Omental fat pad (tissue), 4 donors: ENCODE measurements around the gene DUOXA1. TPM values are rescaled to one million over a fixed set of nuclear protein-coding genes. Genes with fewer than 3 reads are reported as not detected.
"Not testable (repeated sequence)": the region's sequence is repeated elsewhere in the genome, so short reads cannot be mapped to it uniquely, and the experiment has no call there.

Experiments
- ATAC-seq: fragments of 150-250 bp; one replicate; pipeline ENCODE4 v1.9.1; 2016; ENCODE audit warnings: mild to moderate bottlenecking, moderate library complexity; ENCODE audit not compliant: low FRiP score
- DNase-seq: peaks from one replicate; pipeline ENCODE4 v3.0.0-alpha.2; 2019; ENCODE audit warnings: low spot score
- CTCF ChIP-seq, 3 donors: fragments of 450-650 bp; IDR thresholded peaks; one replicate each; pipeline ENCODE4 v1.5.1; 2016 to 2017; ENCODE audit warnings: antibody characterized with exemption in 3 of 3, mild to moderate bottlenecking in 3 of 3, moderate library complexity in 2 of 3
- total RNA-seq, 4 donors: library from RNA; depleted of rRNA; stranded (reverse); fragments of >200 nt; gene quantifications; one replicate each; pipeline ENCODE4 v1.1.0, GENCODE V29; 2016

The DUOXA1 gene
- total RNA-seq, 4 donors from 2014 or later: 0.95 to 1.9 (median 1.4) TPM

GRCh38 chr15:45106002-45106790 lies 23.5 kb downstream of the DUOXA1 start:
- no peak for DNase-seq

GRCh38 chr15:45105586-45105985 lies 24.1 kb downstream of the DUOXA1 start:
- DNase-seq (no peak), ATAC-seq (no peak)
- TF ChIP-seq CTCF (IDR thresholded peaks at IDR 0.05): no peak

More at GRCh38 chr15:45106002-45106790, 23.5 kb downstream of the DUOXA1 start:
- ATAC-seq: no peak
- no peak for TF ChIP-seq CTCF (IDR thresholded peaks at IDR 0.05)

- not testable (repeated sequence) for DNase-seq
Observed at GRCh38 chr15:45104170-45104569, 25.5 kb downstream of the DUOXA1 start.

DNA sequence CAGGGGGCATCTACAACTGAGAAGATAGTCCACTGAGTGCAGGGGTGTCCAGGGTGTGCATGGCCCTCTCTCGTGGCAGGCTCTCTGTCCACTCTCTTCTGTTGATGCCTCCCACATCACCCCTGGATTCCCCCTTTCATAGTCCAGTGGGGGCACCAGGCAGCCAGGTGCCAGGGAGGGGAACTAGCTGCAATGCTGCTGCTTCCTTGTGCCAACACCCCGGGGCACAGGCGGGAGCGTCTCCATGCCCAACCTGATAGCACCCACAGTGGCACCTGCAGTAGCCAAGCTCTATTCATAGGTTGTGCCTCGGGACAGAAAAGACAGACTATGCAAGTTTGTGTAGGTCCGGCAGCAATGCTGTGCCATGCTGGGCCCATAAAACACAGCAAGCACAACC lies 27.5 kb downstream of the DUOXA1 start:
- DNase-seq (no peak), ATAC-seq (no peak)
- TF ChIP-seq CTCF (IDR thresholded peaks at IDR 0.05): no peak

More at GRCh38 chr15:45104170-45104569, 25.5 kb downstream of the DUOXA1 start:
- not testable (repeated sequence) for ATAC-seq

DNA sequence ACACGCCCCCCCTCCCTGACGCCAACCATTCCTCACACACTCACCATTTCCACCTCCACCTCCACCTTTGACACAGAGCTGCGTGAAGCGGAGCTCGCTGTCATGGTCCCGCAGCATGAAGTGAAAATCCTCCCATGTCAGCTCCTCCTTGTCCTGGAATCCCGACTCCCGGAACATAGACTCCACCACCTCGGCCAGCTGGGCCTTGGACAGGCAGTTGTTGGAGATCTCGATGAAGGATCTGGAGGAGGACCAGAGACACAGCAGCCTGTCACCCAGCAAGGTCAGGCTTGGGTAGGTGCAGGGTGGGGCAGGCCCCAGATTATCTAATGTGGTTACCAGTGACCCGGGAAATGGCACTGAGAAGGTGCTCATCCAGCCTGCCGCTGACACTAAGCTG lies 27.9 kb downstream of the DUOXA1 start:
- ATAC-seq (no peak), DNase-seq (no peak)
- TF ChIP-seq CTCF (IDR thresholded peaks at IDR 0.05): no peak

- ATAC-seq (no peak), DNase-seq (no peak)
- no peak for TF ChIP-seq CTCF (IDR thresholded peaks at IDR 0.05)
Observed at GRCh38 chr15:45100884-45101625, 28.6 kb downstream of the DUOXA1 start.

DNA sequence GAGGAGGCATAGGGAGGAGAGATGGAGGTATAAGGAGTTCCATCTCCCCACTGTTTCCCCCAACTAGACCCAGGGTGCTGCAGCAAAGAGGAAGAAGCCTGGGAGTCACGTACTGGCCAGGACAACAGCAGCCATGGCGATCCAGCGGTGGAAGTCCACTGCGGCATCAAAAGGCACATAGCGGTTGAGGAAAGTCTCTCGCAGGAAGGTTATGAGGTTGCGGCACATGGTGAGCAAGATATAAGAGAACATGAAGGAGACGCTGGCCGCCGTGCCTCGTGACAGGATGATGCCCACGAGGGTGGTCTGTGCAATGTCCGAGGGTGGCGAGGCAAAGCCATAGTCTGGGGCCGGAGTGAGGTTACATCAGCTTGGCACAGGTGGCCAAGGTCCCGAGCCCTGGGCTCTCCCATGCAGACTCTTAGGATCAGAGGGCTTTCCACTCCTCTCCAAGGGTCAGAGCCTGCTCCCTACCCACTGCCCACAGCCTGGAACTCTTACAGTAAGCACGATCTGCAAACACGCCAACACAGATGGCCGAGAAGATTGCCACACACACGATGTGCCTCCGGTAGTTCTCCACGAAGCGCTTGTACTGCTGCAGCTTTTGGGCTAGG lies 30.0 kb downstream of the DUOXA1 start:
- DNase-seq (no peak), ATAC-seq (no peak)

More for the DNA sequence above, 30.0 kb downstream of the DUOXA1 start:
- no peak for TF ChIP-seq CTCF (IDR thresholded peaks at IDR 0.05)
